Measurements from ENCODE around the gene FKBP15.
A peak's percentile ranks its signal among the peaks of the same experiment; 100 is the strongest.
"Not testable (repeated sequence)": the region's sequence is repeated elsewhere in the genome, so short reads cannot be mapped to it uniquely, and the experiment has no call there.

Gene FKBP15, protein sequence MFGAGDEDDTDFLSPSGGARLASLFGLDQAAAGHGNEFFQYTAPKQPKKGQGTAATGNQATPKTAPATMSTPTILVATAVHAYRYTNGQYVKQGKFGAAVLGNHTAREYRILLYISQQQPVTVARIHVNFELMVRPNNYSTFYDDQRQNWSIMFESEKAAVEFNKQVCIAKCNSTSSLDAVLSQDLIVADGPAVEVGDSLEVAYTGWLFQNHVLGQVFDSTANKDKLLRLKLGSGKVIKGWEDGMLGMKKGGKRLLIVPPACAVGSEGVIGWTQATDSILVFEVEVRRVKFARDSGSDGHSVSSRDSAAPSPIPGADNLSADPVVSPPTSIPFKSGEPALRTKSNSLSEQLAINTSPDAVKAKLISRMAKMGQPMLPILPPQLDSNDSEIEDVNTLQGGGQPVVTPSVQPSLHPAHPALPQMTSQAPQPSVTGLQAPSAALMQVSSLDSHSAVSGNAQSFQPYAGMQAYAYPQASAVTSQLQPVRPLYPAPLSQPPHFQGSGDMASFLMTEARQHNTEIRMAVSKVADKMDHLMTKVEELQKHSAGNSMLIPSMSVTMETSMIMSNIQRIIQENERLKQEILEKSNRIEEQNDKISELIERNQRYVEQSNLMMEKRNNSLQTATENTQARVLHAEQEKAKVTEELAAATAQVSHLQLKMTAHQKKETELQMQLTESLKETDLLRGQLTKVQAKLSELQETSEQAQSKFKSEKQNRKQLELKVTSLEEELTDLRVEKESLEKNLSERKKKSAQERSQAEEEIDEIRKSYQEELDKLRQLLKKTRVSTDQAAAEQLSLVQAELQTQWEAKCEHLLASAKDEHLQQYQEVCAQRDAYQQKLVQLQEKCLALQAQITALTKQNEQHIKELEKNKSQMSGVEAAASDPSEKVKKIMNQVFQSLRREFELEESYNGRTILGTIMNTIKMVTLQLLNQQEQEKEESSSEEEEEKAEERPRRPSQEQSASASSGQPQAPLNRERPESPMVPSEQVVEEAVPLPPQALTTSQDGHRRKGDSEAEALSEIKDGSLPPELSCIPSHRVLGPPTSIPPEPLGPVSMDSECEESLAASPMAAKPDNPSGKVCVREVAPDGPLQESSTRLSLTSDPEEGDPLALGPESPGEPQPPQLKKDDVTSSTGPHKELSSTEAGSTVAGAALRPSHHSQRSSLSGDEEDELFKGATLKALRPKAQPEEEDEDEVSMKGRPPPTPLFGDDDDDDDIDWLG

GRCh38 chr9:113221003-113221799 is at the start of gene FKBP15, which contains the start of gene SLC31A1:
TSS of gene FKBP15 (minus strand) at chr9:113221277. CDS start at chr9:113221243, 34 bp downstream.
TSS of gene SLC31A1 (plus strand) at chr9:113221544. CDS start at chr9:113256149, 34,605 bp downstream.
- DNase-seq (ENCODE audit: low spot score) = peak; percentile 99

DNA sequence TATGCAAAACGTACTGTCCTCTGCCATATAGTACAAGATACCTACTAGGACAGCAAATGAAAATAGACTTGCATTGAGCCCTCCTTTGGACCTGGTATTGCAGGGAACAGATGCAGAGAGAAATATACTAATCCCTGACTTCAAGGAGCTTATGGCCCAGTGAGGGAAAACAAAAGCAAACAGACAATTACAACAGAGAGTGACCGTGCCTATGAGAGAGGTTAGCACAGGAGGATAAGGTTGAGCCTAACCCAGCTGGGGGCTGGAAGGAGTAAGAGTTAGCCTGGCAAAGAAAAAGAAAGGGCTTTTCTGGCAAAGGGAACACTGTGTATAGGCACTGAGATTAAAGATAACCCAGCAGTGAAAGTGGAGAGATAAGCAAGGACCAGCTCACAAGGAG is 48.8 kb upstream of the FKBP15 start:
- no peak for DNase-seq (ENCODE audit: low spot score)

- DNase-seq (ENCODE audit: low spot score) = no peak
Observed at GRCh38 chr9:113269355-113269754, 48.3 kb upstream of the FKBP15 start.

DNA sequence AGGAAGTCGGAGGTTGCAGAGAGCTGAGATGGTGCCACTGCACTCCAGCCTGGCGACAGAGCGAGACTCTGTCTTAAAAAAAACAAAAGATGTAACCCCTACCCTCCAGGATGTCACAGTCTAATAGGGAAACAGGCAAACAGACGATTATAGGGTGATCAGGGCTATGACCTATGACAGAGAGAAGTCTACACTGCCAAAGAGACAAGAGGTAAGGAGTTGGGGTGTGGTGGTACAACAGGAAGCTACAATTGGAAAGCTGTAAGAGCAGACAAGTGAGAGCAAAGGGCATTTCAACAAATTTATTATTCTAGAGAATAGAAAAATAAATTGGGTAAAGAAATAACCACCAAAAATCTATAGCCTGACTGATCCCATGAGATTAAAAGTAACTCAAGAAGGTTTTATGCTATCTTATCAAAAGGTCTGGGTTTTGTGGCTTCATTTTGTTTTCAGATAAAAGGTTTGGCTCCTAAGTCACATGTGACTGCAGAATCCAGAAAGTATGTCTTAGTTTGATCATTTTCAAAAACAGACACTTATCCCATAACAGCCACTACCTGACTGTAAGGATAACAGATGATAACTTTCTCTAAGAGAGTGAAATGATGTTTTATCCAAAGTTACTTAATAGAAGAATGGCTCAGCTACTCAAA is 47.0 kb upstream of the FKBP15 start:
- DNase-seq (ENCODE audit: low spot score) = no peak

DNA sequence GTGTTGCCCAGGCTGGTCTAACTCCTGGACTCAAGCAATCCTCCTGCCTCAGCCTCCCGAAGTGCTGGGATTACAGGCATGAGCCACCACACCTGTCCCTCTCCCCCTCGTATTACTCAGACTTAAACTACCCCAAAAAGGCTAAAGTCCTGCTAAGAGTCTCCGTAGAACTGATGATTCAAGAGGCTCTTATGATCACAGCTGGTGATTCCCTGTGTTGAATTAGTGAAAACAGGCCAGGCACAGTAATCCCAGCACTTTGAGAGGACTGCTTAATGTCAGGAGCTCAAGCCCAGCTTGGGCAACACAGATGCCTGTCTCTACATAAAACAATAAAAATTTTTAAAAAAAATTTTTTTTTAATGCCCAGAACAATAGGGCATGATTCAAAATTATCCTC is 45.1 kb upstream of the FKBP15 start:
- no peak for DNase-seq (ENCODE audit: low spot score)

GRCh38 chr9:113261917-113262671 is 41.0 kb upstream of the FKBP15 start:
- no peak for DNase-seq (ENCODE audit: low spot score)

DNA sequence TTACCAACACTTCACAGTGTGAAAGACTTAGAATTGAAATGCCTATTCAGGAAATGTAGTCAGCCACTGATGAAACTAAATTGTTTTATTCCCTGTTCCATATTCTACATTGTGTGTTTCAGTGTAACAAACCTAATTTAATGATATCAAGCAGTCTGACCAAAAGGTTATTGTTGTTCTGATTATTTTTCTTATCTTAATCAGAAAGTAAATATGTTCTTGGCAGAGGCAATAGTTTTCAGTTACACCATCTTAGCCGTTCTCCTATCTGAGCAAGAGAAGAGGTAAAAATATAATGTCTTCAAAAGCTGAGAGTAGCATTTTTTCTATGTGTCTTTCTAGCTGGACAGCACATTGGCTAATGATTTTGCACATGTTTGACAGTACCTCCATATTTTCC is 37.2 kb upstream of the FKBP15 start:
- DNase-seq (ENCODE audit: low spot score) = no peak

DNA sequence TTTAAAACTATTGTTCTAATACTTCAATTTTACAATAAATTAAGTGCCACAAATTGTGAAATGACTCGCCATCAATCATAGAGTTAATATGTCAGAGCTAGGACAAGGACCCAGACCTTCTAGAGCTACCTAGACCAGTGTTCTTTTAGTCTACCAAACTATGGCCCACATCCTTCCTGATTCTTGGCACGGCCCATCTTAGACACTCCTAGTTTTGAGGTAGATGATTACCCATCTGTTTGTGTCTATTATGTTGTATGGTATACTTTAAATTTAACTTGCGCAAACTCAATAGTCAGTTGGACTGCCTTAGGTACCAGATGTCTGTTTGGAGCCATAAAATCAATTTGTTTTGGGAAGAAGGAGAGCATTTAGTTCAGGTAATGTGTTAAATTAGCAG is 36.8 kb upstream of the FKBP15 start:
- DNase-seq (ENCODE audit: low spot score) = no peak

DNA sequence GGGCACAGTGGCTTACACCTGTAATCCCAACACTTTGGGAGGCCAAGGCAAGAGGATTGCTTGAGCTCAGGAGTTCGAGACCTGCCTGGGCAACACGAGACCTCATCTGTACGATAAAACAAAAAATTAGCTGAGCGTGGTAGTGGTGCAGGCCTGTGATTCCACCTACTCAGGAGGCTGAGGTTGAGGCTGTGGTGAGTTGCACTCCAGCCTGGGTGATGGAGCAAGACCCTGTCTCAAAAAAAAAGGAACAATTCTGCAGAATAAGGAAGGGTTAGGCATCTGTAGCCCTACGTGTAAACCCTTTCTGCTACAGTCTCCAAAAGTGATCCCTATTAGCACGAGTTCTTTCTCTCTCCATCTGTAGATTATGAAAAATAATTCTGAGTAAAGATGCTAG is 34.4 kb upstream of the FKBP15 start:
- no peak for DNase-seq (ENCODE audit: low spot score)

DNA sequence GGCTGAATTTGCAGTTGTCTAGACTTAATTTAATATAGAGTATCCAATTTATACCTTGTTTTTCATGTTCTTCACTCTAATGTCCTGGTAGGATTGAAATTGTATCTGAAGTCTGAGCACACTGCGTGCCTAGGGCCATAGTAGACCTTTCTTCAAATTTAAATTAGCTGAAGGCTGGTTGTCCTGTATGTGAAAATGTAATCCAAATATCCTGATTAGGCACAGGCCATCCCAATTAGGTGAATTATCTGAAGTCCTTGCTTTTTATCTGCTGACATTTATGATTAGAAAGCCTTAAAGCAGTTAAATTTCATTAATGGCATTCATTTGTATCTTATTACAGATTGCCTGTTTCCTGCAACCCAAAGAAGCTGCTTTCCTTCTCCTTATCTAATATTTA is 33.9 kb upstream of the FKBP15 start:
- no peak for DNase-seq (ENCODE audit: low spot score)

- no peak for DNase-seq (ENCODE audit: low spot score)
Observed at GRCh38 chr9:113250807-113251206, 29.7 kb upstream of the FKBP15 start.

GRCh38 chr9:113249661-113250060 is 28.6 kb upstream of the FKBP15 start:
- DNase-seq (ENCODE audit: low spot score) = not testable (repeated sequence)

GRCh38 chr9:113247640-113248039 is 26.6 kb upstream of the FKBP15 start:
- DNase-seq (ENCODE audit: low spot score) = no peak

- no peak for DNase-seq (ENCODE audit: low spot score)
Observed at GRCh38 chr9:113246928-113247327, 25.9 kb upstream of the FKBP15 start.

- DNase-seq (ENCODE audit: low spot score) = no peak
Observed at GRCh38 chr9:113245894-113246293, 24.8 kb upstream of the FKBP15 start.

- DNase-seq (ENCODE audit: low spot score) = no peak
Observed at GRCh38 chr9:113244556-113244955, 23.5 kb upstream of the FKBP15 start.

- DNase-seq (ENCODE audit: low spot score) = no peak
Observed at GRCh38 chr9:113241161-113241560, 20.1 kb upstream of the FKBP15 start.

DNA sequence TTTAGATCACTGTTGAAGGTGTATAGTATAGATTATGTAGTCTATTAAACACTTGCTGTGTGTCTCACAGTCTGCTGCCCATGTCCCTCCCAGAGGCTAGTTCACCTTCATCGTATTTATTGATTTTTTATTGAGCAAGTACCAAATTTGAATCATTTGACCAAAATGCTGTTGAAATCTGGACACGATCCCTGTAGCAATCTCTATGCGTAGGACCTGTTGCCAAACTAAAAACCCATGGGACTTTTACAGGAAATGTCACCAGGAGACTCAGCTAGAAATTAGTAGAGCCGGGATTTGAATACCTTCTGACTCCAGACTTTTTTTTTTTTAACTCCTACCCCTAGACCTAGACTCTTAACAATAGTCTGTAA is 17.8 kb upstream of the FKBP15 start:
- DNase-seq (ENCODE audit: low spot score) = no peak

- DNase-seq (ENCODE audit: low spot score) = no peak
Observed at GRCh38 chr9:113238202-113238858, 17.3 kb upstream of the FKBP15 start.

DNA sequence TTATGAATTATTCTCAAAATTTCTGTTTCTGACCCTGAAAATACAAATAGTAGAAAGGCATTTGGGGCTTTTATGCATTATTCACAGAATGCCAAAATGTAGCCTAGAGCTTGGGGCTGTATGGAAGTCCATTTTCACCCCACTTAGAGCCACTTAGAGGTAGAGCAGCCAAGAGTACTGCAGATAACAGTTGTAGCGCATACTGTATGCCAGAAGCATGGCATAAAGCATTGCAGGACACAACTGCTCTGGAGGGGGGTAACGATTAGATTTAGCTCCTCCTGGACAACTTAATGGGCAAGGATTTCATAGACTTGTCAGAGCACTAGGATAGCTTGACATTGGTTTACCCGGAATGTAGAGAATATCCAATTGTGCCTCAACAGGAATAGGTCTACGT is 15.9 kb upstream of the FKBP15 start:
- DNase-seq (ENCODE audit: low spot score) = no peak
